Upper lobe of left lung (tissue), 6 donors: ENCODE measurements around the gene GTPBP10. TPM values are rescaled to one million over a fixed set of nuclear protein-coding genes. Genes with fewer than 3 reads are reported as not detected.

Experiments
- ATAC-seq, 2 donors: fragments of 200-7000 bp; cut with Tn5 transposase; one replicate each; pipeline ENCODE4 v1.9.1; 2022; ENCODE audit warnings: mild to moderate bottlenecking in 2 of 2, moderate library complexity in 2 of 2; ENCODE audit not compliant: low FRiP score in 2 of 2
- DNase-seq, 2 donors: peaks; one replicate each; pipeline ENCODE4 v3.0.0-alpha.2; 2019 to 2020
- H3K27ac ChIP-seq, 4 donors: fragments of 200-600 bp; sonication (generic); one replicate each; pipeline ENCODE4 v1.5.1; 2016 to 2019
- H3K27me3 ChIP-seq, 4 donors: fragments of 200-600 bp; sonication (generic); one replicate each; pipeline ENCODE4 v1.5.1; 2017 to 2019
- H3K36me3 ChIP-seq, 4 donors: fragments of 200-600 bp; sonication (generic); one replicate each; pipeline ENCODE4 v1.5.1; 2016 to 2019
- H3K4me1 ChIP-seq, 4 donors: fragments of 200-600 bp; sonication (generic); one replicate each; pipeline ENCODE4 v1.5.1; 2018 to 2019
- H3K4me3 ChIP-seq, 4 donors: fragments of 200-600 bp; sonication (generic); one replicate each; pipeline ENCODE4 v1.5.1; 2017 to 2019; ENCODE audit warnings: mild to moderate bottlenecking in 2 of 4, moderate library complexity in 1 of 4
- H3K9me3 ChIP-seq, 4 donors: fragments of 200-600 bp; sonication (generic); one replicate each; pipeline ENCODE4 v1.5.1; 2018 to 2019
- EP300 ChIP-seq, 4 donors: sonication (generic); formaldehyde crosslinking; IDR thresholded peaks; one replicate each; pipeline ENCODE4 v1.5.1; 2017; ENCODE audit warnings: antibody characterized with exemption in 4 of 4, control low read depth in 2 of 4
- POLR2A ChIP-seq, 4 donors: fragments of 450-650 bp; IDR thresholded peaks; one replicate each; pipeline ENCODE4 v1.5.1; 2016 to 2017; ENCODE audit warnings: antibody characterized with exemption in 4 of 4, mild to moderate bottlenecking in 2 of 4
- POLR2AphosphoS5 ChIP-seq, 2 donors: sonication (generic); formaldehyde crosslinking; IDR thresholded peaks; one replicate each; pipeline ENCODE4 v1.5.1; 2017; ENCODE audit warnings: antibody characterized with exemption in 2 of 2
- WGBS, 2 donors: methylation state at CpG; one replicate each; pipeline ENCODE4 v1.1.5; 2017 to 2018; 5-methylcytosine and 5-hydroxymethylcytosine counted together
- total RNA-seq, 6 donors: library from RNA; depleted of rRNA in 4 of 6; stranded (reverse); fragments of >200 nt in 4 of 6; gene quantifications; one replicate each; pipeline versions ENCODE4 v1.1.0 to v1.2.1, GENCODE V29; 2016 to 2021
- TF ChIP-seq, protein P1 (sequence below), 6 experiments: fragments of 450-650 bp in 4 of 6; fragments of 200-600 bp in 2 of 6; sonication (generic) in 2 of 6; IDR thresholded peaks; one replicate each; pipeline ENCODE4 v1.5.1; 2016 to 2019; ENCODE audit warnings: antibody characterized with exemption in 6 of 6
- donor health status: DM: no; HTN: no; CAD: no; lungs with moderate emphysema.
- donor health status: DM: no; HTN: yes; CAD: no; lungs with severe emphysema.

Gene GTPBP10
- total RNA-seq, 6 donors from 2014 or later = 11.2 to 25.1 (median 19.1) TPM

DNA sequence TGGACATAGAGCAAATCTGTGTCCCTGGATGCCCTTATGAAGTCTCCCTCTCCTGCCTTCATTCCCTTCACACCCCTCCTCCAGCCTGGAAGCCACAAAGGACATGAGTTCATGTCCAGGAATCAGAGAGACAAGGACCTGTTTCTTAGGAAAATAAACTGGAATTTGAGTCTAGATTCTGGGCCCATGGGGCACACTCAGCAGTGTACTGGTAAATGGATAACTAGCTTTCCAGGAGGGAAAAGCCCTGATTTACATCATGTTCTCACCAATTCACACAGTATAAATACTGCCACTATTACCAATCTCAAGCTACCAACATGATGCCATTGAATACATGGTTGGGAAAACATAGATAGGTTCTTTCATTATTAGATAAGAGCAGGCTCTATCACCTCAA is 35.3 kb upstream of the GTPBP10 start:
- H3K36me3 ChIP-seq = peaks cover 0 to 8% (median 0%) of the 10 kb centered on the region in 4 donors
- no peak for ATAC-seq

DNA sequence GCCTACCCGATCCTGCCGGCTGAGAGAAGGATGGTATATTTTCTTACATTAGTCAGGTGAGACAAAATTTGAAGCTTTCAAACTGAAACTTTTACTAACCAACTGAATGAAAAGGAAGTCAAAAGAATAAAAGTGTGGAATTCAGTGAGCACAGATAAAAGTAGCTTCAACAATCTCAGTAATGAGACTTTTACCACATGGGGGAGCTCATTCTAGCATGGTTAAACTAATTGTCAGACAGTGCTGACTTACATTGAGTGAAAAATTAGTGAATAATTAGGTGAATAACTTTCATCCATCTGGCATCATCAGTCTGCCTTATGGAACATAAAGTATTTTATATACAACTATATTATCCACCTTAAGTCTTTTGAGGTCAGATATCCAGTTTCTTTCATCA is 33.8 kb upstream of the GTPBP10 start:
- Histone ChIP-seq H3K27ac (no peak overlapping the region), H3K27me3 (no peaks in the 10 kb centered on the region), H3K9me3 (no peaks in the 10 kb centered on the region), H3K4me3 (no peak overlapping the region), H3K4me1 (no peaks in the 10 kb centered on the region), H3K36me3 (peaks cover 0 to 3% (median 0%) of the 10 kb centered on the region in 4 donors)
- ATAC-seq (no peak), DNase-seq (no peak)
- 90 to 92% methylated on average over 2 of the region's 2 CpGs for WGBS, 2 donors
- TF ChIP-seq POLR2AphosphoS5 (IDR thresholded peaks at IDR 0.05) (no peak), EP300 (IDR thresholded peaks at IDR 0.05) (no peak)

More for the DNA sequence above, 35.3 kb upstream of the GTPBP10 start:
- no peak overlapping the region for H3K27ac ChIP-seq
- DNase-seq = no peak
- H3K9me3 ChIP-seq = no peaks in the 10 kb centered on the region
- no peak for TF ChIP-seq POLR2AphosphoS5 (IDR thresholded peaks at IDR 0.05)
- TF ChIP-seq, protein P1, sequence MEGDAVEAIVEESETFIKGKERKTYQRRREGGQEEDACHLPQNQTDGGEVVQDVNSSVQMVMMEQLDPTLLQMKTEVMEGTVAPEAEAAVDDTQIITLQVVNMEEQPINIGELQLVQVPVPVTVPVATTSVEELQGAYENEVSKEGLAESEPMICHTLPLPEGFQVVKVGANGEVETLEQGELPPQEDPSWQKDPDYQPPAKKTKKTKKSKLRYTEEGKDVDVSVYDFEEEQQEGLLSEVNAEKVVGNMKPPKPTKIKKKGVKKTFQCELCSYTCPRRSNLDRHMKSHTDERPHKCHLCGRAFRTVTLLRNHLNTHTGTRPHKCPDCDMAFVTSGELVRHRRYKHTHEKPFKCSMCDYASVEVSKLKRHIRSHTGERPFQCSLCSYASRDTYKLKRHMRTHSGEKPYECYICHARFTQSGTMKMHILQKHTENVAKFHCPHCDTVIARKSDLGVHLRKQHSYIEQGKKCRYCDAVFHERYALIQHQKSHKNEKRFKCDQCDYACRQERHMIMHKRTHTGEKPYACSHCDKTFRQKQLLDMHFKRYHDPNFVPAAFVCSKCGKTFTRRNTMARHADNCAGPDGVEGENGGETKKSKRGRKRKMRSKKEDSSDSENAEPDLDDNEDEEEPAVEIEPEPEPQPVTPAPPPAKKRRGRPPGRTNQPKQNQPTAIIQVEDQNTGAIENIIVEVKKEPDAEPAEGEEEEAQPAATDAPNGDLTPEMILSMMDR (IDR thresholded peaks at IDR 0.05) = no peak
- TF ChIP-seq EP300 (IDR thresholded peaks at IDR 0.05) = no peak
- no peak for TF ChIP-seq POLR2A (IDR thresholded peaks at IDR 0.05)
- H3K4me1 ChIP-seq = no peaks in the 10 kb centered on the region
- H3K27me3 ChIP-seq = no peaks in the 10 kb centered on the region
- no peak overlapping the region for H3K4me3 ChIP-seq

DNA sequence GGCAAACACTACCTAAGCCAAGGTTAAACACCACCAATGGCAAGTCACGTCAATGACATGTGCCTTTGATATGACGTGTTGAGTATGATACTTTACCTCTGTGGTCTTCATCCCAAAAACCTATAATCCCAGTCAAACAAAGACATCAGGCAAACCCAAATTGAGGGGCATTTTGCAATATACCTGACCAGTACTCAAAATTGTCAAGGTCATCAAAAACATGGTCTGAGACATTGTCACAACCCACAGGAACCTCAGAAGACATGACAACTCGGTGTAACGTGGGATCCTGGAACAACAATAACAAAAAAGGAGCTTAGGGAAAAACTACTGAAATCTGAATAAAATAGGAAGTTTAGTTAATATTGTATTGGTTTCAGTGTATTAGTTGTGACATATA is 32.6 kb upstream of the GTPBP10 start:
- H3K9me3 ChIP-seq = no peaks in the 10 kb centered on the region
- H3K27me3 ChIP-seq = no peaks in the 10 kb centered on the region
- no peak for TF ChIP-seq POLR2AphosphoS5 (IDR thresholded peaks at IDR 0.05)
- TF ChIP-seq POLR2A (IDR thresholded peaks at IDR 0.05) = no peak
- TF ChIP-seq, protein P1 (IDR thresholded peaks at IDR 0.05) = no peak
- no peak for TF ChIP-seq EP300 (IDR thresholded peaks at IDR 0.05)
- H3K27ac ChIP-seq = no peak overlapping the region
- DNase-seq (no peak), ATAC-seq (no peak)
- H3K4me3 ChIP-seq = no peak overlapping the region
- no peaks in the 10 kb centered on the region for H3K4me1 ChIP-seq
- WGBS, 2 donors = 70 to 86% methylated on average over 4 of the region's 4 CpGs
- H3K36me3 ChIP-seq = no peaks in the 10 kb centered on the region

DNA sequence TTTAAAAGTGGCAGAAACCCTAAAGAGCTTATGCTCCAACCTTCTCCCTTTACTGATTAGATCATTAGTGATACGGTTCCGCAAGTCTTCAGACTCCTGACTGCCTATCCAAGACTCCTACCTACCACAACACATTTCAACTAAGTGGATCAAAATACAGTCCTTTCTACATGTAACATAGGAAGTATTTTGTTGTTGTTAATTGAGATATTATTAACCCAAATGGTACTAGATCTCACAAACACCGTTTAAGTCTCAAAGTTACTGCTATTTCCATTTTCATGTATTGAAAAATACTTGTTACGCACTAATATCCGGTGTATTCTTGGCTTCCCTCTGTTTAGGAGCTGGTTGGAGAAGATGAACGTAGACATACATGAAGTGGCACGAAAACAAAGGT is 26.5 kb upstream of the GTPBP10 start:
- H3K4me1 ChIP-seq = peaks cover 2 to 12% (median 9%) of the 10 kb centered on the region in 4 donors
- H3K27me3 ChIP-seq = peaks cover 0 to 14% (median 5%) of the 10 kb centered on the region in 4 donors
- no peak for DNase-seq
- H3K4me3 ChIP-seq = no peak overlapping the region
- H3K27ac ChIP-seq = no peak overlapping the region
- H3K36me3 ChIP-seq = no peaks in the 10 kb centered on the region
- no peaks in the 10 kb centered on the region for H3K9me3 ChIP-seq
- 80 to 83% methylated on average over 7 of the region's 7 CpGs for WGBS, 2 donors
- ATAC-seq = no peak
- TF ChIP-seq POLR2A (IDR thresholded peaks at IDR 0.05) (no peak), EP300 (IDR thresholded peaks at IDR 0.05) (no peak), POLR2AphosphoS5 (IDR thresholded peaks at IDR 0.05) (no peak)
- TF ChIP-seq, protein P1 (IDR thresholded peaks at IDR 0.05) = no peak

DNA sequence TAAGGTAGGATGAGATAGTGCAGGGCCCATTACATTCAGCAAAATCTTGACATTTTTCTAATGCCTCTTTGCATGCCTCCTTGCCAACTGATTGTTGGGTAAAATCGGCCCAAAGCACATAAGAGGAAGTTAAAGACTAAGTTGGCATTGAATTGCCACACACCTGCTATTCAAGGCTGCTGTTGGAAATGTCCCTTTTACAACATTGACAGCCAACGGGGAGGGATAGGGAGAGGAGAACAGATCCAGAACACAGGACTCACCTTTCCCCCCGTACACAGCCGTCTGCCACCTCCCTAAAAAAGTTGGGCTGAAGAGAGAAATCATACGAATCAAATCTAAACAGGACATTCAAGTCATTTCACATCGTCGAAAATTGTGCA is 26.1 kb upstream of the GTPBP10 start:
- WGBS, 2 donors = 24 to 32% methylated on average over 7 of the region's 7 CpGs
- TF ChIP-seq POLR2A (IDR thresholded peaks at IDR 0.05) (no peak), EP300 (IDR thresholded peaks at IDR 0.05) (no peak), POLR2AphosphoS5 (IDR thresholded peaks at IDR 0.05) (no peak)
- TF ChIP-seq, protein P1 (IDR thresholded peaks at IDR 0.05) = no peak
- no peak for DNase-seq

More for the DNA sequence above, 26.1 kb upstream of the GTPBP10 start:
- Histone ChIP-seq H3K27ac (no peak overlapping the region), H3K9me3 (no peaks in the 10 kb centered on the region), H3K4me1 (peaks cover 2 to 12% (median 9%) of the 10 kb centered on the region in 4 donors), H3K4me3 (peak overlapping the region in 1 of 4 donors; percentile 27), H3K27me3 (peaks cover 0 to 14% (median 5%) of the 10 kb centered on the region in 4 donors), H3K36me3 (no peaks in the 10 kb centered on the region)
- no peak for ATAC-seq
